ENCODE results near the gene JAM2. TPM values are rescaled to one million over a fixed set of nuclear protein-coding genes. Genes with fewer than 3 reads are reported as not detected.
"Not testable (repeated sequence)": the region's sequence is repeated elsewhere in the genome, so short reads cannot be mapped to it uniquely, and the experiment has no call there.

The JAM2 gene
- total and polyA plus RNA-seq, 2 donors: 1.9 to 8.6 TPM

DNA sequence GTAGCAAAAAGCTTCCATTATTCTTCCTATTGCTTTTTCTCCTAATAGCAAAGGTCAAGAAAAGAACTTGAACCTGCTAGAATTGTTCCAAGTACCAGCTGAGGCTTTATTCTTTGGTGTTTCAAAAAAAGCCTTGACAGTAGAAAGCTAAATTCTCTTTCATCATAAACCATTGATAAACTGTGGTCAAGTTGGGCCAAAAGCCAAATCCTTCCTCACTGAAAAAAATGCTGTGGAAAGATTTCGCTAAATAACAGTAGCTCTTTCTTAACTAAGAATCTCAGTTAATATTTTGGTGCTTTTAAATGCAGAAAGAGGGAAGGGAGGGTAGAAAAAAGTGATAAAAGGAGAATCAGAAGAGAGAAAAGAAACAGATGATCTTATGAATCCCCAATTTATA, 14.0 kb upstream of the JAM2 start:
- WGBS: 95% methylated on average over 1 of the region's 1 CpG
- Histone ChIP-seq H3K4me1 (ENCODE audit: control insufficient read depth in 2 of 2, insufficient read depth in 2 of 2, low read length in 2 of 2) (no peaks in the 10 kb centered on the region), H3K36me3 (ENCODE audit: control insufficient read depth in 2 of 2, insufficient read depth in 2 of 2, low read length in 1 of 2) (no peaks in the 10 kb centered on the region), H3K27me3 (ENCODE audit: control insufficient read depth in 2 of 2, insufficient read depth in 1 of 2, low read length in 1 of 2) (no peaks in the 10 kb centered on the region), H3K9me3 (ENCODE audit: control insufficient read depth in 2 of 2, insufficient read depth in 1 of 2, low read length in 1 of 2) (no peaks in the 10 kb centered on the region), H3K27ac (ENCODE audit: low read depth in 1 of 2, low read length in 1 of 2) (no peak overlapping the region), H3K4me3 (ENCODE audit: low read length in 2 of 2) (no peak overlapping the region)
- no peak for DNase-seq (ENCODE audit: low read depth in 6 of 9, low spot score in 9 of 9)

DNA sequence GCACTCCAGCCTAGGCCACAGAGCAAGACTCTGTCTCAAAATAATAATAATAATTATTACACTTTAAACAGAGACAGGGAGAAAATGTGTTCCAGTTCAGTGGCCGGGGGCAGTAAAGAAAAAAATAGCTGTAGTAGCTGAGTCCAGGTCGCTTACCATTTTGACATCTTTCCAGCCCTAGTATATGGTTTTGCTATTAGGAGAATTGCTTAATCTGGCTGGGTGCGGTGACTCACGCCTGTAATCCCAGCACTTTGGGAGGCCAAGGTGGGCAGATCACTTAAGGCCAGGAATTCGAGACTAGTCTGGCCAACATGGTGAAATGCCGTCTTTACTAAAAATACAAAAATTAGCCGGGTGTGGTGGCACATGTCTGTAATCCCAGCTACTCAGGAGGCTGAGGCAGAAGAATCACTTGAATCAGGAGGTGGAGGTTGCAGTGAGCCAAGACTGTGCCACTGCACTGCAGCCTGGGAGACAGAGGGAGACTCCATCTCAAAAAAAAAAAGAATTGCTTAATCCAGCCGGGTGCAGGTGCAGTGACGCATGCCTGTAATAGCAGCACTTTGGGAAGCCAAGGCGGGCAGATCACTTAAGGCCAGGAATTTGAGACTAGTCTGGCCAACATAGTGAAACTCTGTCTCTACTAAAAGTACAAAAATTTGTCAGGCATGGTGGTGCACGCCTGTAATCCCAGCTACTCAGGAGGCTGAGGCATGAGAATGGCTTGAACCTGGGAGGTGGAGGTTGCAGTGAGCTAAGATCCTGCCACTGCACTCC, 13.1 kb upstream of the JAM2 start:
- DNase-seq (ENCODE audit: low read depth in 6 of 9, low spot score in 9 of 9); H3K9me3 ChIP-seq (ENCODE audit: control insufficient read depth in 2 of 2, insufficient read depth in 1 of 2, low read length in 1 of 2); H3K27me3 ChIP-seq (ENCODE audit: control insufficient read depth in 2 of 2, insufficient read depth in 1 of 2, low read length in 1 of 2); H3K36me3 ChIP-seq (ENCODE audit: control insufficient read depth in 2 of 2, insufficient read depth in 2 of 2, low read length in 1 of 2); H3K27ac ChIP-seq (ENCODE audit: low read depth in 1 of 2, low read length in 1 of 2); H3K4me1 ChIP-seq (ENCODE audit: control insufficient read depth in 2 of 2, insufficient read depth in 2 of 2, low read length in 2 of 2); H3K4me3 ChIP-seq (ENCODE audit: low read length in 2 of 2): not testable (repeated sequence)
- 91% methylated on average over 11 of the region's 11 CpGs for WGBS

- H3K4me3 ChIP-seq (ENCODE audit: low read length in 2 of 2): no peak overlapping the region
- DNase-seq (ENCODE audit: low read depth in 6 of 9, low spot score in 9 of 9): no peak
- no peaks in the 10 kb centered on the region for H3K36me3 ChIP-seq (ENCODE audit: control insufficient read depth in 2 of 2, insufficient read depth in 2 of 2, low read length in 1 of 2)
- no peak overlapping the region for H3K27ac ChIP-seq (ENCODE audit: low read depth in 1 of 2, low read length in 1 of 2)
- WGBS: 94% methylated on average over 2 of the region's 2 CpGs
- no peaks in the 10 kb centered on the region for H3K9me3 ChIP-seq (ENCODE audit: control insufficient read depth in 2 of 2, insufficient read depth in 1 of 2, low read length in 1 of 2)
- no peaks in the 10 kb centered on the region for H3K27me3 ChIP-seq (ENCODE audit: control insufficient read depth in 2 of 2, insufficient read depth in 1 of 2, low read length in 1 of 2)
- no peaks in the 10 kb centered on the region for H3K4me1 ChIP-seq (ENCODE audit: control insufficient read depth in 2 of 2, insufficient read depth in 2 of 2, low read length in 2 of 2)
These were observed 12.3 kb upstream of the JAM2 start for GRCh38 chr21:25626757-25627156.

- Histone ChIP-seq H3K4me3 (ENCODE audit: low read length in 2 of 2) (no peak overlapping the region), H3K36me3 (ENCODE audit: control insufficient read depth in 2 of 2, insufficient read depth in 2 of 2, low read length in 1 of 2) (no peaks in the 10 kb centered on the region), H3K9me3 (ENCODE audit: control insufficient read depth in 2 of 2, insufficient read depth in 1 of 2, low read length in 1 of 2) (no peaks in the 10 kb centered on the region), H3K27me3 (ENCODE audit: control insufficient read depth in 2 of 2, insufficient read depth in 1 of 2, low read length in 1 of 2) (peaks cover 0 to under 1% of the 10 kb centered on the region in 2 donors), H3K27ac (ENCODE audit: low read depth in 1 of 2, low read length in 1 of 2) (no peak overlapping the region), H3K4me1 (ENCODE audit: control insufficient read depth in 2 of 2, insufficient read depth in 2 of 2, low read length in 2 of 2) (no peaks in the 10 kb centered on the region)
- WGBS: 97% methylated on average over 2 of the region's 2 CpGs
- DNase-seq (ENCODE audit: low read depth in 6 of 9, low spot score in 9 of 9): no peak
These were observed 6.8 kb upstream of the JAM2 start for GRCh38 chr21:25632296-25632695.

- no peak overlapping the region for H3K27ac ChIP-seq (ENCODE audit: low read depth in 1 of 2, low read length in 1 of 2)
- DNase-seq (ENCODE audit: low read depth in 6 of 9, low spot score in 9 of 9): no peak
- H3K4me1 ChIP-seq (ENCODE audit: control insufficient read depth in 2 of 2, insufficient read depth in 2 of 2, low read length in 2 of 2): peaks cover 0 to 2% of the 10 kb centered on the region in 2 donors
- H3K27me3 ChIP-seq (ENCODE audit: control insufficient read depth in 2 of 2, insufficient read depth in 1 of 2, low read length in 1 of 2): peaks cover 6 to 29% of the 10 kb centered on the region in 2 donors
- 83% methylated on average over 8 of the region's 8 CpGs for WGBS
- no peaks in the 10 kb centered on the region for H3K36me3 ChIP-seq (ENCODE audit: control insufficient read depth in 2 of 2, insufficient read depth in 2 of 2, low read length in 1 of 2)
- no peak overlapping the region for H3K4me3 ChIP-seq (ENCODE audit: low read length in 2 of 2)
- H3K9me3 ChIP-seq (ENCODE audit: control insufficient read depth in 2 of 2, insufficient read depth in 1 of 2, low read length in 1 of 2): no peaks in the 10 kb centered on the region
These were observed 3.7 kb upstream of the JAM2 start for GRCh38 chr21:25635310-25635709.

DNA sequence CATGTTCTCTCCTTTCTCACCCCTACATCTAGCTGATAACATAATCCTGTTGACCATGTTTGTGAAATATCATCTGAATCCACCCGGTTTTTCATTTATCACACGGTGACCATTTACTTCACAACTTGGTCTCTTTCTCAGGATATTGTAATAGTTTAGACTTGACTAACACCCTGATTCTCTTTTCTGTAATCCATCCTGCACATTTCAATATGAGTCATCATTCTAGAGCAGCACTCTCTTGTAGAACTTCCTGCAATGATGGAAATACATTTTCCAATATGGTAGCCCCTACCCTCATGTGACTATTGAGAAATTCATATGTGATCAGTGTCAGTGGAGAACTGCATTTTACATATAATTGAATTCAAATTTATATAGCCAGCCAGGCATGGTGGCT, 2.3 kb upstream of the JAM2 start:
- Histone ChIP-seq H3K27ac (ENCODE audit: low read depth in 1 of 2, low read length in 1 of 2) (no peak overlapping the region), H3K4me1 (ENCODE audit: control insufficient read depth in 2 of 2, insufficient read depth in 2 of 2, low read length in 2 of 2) (peaks cover 0 to 2% of the 10 kb centered on the region in 2 donors), H3K4me3 (ENCODE audit: low read length in 2 of 2) (no peak overlapping the region), H3K27me3 (ENCODE audit: control insufficient read depth in 2 of 2, insufficient read depth in 1 of 2, low read length in 1 of 2) (peaks cover 6 to 36% of the 10 kb centered on the region in 2 donors), H3K9me3 (ENCODE audit: control insufficient read depth in 2 of 2, insufficient read depth in 1 of 2, low read length in 1 of 2) (no peaks in the 10 kb centered on the region), H3K36me3 (ENCODE audit: control insufficient read depth in 2 of 2, insufficient read depth in 2 of 2, low read length in 1 of 2) (no peaks in the 10 kb centered on the region)
- 94% methylated on average over 2 of the region's 2 CpGs for WGBS
- no peak for DNase-seq (ENCODE audit: low read depth in 6 of 9, low spot score in 9 of 9)

DNA sequence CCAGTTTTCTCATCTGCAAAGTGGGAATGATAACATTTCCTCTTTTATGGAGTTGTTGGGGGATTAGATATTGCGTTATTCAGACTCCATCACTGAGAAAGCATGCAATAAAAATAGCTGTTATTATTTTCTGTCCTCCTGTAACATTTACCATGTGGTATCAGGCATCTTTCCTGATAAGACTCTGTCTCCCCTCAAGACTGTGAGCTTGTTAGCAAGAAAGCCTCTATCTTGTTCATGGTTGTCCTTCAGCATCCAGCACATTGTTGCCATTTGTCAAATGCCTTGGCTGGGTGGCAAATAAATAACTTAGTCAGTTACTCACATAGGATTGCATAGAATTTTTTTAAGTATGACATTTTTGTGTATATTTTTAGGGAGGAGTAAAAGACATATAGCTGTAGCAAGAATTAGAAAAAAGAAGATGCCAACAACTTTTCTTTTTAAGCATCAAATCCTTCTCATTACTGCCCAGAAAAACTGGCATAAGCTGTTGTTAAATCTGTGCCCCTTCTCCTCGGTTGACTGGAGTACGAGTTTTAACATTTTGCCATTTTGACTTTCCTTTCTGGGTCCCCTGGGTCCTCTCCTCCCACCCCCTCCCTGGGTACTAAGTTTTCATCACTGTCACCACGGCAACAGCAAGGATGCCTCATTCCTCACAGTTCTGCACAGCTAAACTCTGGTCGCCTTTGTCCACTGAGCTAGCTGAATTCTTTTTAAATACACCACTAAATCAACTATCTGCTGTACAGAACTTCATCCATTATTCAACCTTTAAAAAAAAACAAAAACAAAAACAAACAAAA, 1.0 kb upstream of the JAM2 start:
- DNase-seq (ENCODE audit: low read depth in 6 of 9, low spot score in 9 of 9): no peak
- 84% methylated on average over 5 of the region's 5 CpGs for WGBS
- Histone ChIP-seq H3K4me3 (ENCODE audit: low read length in 2 of 2) (no peak overlapping the region), H3K27me3 (ENCODE audit: control insufficient read depth in 2 of 2, insufficient read depth in 1 of 2, low read length in 1 of 2) (peaks cover 6 to 36% of the 10 kb centered on the region in 2 donors), H3K36me3 (ENCODE audit: control insufficient read depth in 2 of 2, insufficient read depth in 2 of 2, low read length in 1 of 2) (no peaks in the 10 kb centered on the region), H3K9me3 (ENCODE audit: control insufficient read depth in 2 of 2, insufficient read depth in 1 of 2, low read length in 1 of 2) (no peaks in the 10 kb centered on the region), H3K27ac (ENCODE audit: low read depth in 1 of 2, low read length in 1 of 2) (no peak overlapping the region), H3K4me1 (ENCODE audit: control insufficient read depth in 2 of 2, insufficient read depth in 2 of 2, low read length in 2 of 2) (peaks cover 0 to 2% of the 10 kb centered on the region in 2 donors)

DNA sequence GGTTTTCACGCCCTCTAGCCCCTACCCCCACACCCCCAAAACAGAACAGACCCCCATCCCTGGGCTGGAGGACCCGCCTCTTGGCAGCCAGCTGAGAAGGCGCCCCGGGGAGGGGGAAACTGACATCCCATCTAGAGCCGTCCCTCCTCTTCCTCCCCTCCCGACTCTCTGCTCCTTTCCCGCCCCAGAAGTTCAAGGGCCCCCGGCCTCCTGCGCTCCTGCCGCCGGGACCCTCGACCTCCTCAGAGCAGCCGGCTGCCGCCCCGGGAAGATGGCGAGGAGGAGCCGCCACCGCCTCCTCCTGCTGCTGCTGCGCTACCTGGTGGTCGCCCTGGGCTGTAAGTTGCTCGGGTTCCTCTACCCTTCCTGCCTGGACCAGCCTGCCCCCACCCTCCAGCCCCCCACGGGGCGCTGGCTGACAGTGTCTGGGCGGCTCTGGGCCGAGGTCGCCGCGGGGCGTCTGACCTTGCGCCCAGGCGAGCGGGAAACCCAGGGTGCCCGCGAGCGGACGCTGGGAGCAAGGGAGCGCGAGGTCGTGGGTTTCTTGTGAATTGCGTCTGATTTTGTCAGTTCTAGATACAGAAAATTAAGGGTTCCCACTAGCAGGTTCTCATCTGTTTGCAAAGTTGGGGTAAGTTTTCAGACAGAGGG, 618 bp downstream of the JAM2 start:
- Histone ChIP-seq H3K4me1 (ENCODE audit: control insufficient read depth in 2 of 2, insufficient read depth in 2 of 2, low read length in 2 of 2) (peaks cover 0 to 2% of the 10 kb centered on the region in 2 donors), H3K4me3 (ENCODE audit: low read length in 2 of 2) (peak overlapping the region; percentile 42 to 65), H3K9me3 (ENCODE audit: control insufficient read depth in 2 of 2, insufficient read depth in 1 of 2, low read length in 1 of 2) (no peaks in the 10 kb centered on the region), H3K36me3 (ENCODE audit: control insufficient read depth in 2 of 2, insufficient read depth in 2 of 2, low read length in 1 of 2) (no peaks in the 10 kb centered on the region), H3K27me3 (ENCODE audit: control insufficient read depth in 2 of 2, insufficient read depth in 1 of 2, low read length in 1 of 2) (peaks cover 6 to 36% of the 10 kb centered on the region in 2 donors), H3K27ac (ENCODE audit: low read depth in 1 of 2, low read length in 1 of 2) (peak overlapping the region; percentile 26 to 31)
- under 1% methylated on average over 40 of the region's 40 CpGs for WGBS
- DNase-seq (ENCODE audit: low read depth in 6 of 9, low spot score in 9 of 9): peak in 5 of 9 donors; percentile 13 to 45 (median 20)
